LNCaP clone FGC (cell line): ENCODE results near the gene PKIG.

Source experiments
- DNase-seq: peaks from one replicate; pipeline ENCODE4 v3.0.0-alpha.2; 2011; ENCODE audit warnings: low read depth
- H3K4me3 ChIP-seq: 2 replicates; pipeline ENCODE4 v1.5.1; 2011; ENCODE audit warnings: mild to moderate bottlenecking, low read depth, low read length, control low read depth
- TF ChIP-seq, protein P1 (sequence below): IDR thresholded peaks from 2 replicates; pipeline ENCODE4 v1.5.1; 2012; ENCODE audit warnings: mild to moderate bottlenecking; ENCODE audit not compliant: control insufficient read depth, insufficient read depth; ENCODE audit errors: extremely low read depth

The PKIG gene

GRCh38 chr20:44579313-44580081 is 2.9 kb upstream of the PKIG start:
- TF ChIP-seq, protein P1, sequence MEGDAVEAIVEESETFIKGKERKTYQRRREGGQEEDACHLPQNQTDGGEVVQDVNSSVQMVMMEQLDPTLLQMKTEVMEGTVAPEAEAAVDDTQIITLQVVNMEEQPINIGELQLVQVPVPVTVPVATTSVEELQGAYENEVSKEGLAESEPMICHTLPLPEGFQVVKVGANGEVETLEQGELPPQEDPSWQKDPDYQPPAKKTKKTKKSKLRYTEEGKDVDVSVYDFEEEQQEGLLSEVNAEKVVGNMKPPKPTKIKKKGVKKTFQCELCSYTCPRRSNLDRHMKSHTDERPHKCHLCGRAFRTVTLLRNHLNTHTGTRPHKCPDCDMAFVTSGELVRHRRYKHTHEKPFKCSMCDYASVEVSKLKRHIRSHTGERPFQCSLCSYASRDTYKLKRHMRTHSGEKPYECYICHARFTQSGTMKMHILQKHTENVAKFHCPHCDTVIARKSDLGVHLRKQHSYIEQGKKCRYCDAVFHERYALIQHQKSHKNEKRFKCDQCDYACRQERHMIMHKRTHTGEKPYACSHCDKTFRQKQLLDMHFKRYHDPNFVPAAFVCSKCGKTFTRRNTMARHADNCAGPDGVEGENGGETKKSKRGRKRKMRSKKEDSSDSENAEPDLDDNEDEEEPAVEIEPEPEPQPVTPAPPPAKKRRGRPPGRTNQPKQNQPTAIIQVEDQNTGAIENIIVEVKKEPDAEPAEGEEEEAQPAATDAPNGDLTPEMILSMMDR: no peak
- H3K4me3 ChIP-seq: no peak overlapping the region
- DNase-seq: no peak

GRCh38 chr20:44580581-44581268 is 1.7 kb upstream of the PKIG start:
- peak; percentile 53 for DNase-seq
- H3K4me3 ChIP-seq: no peak overlapping the region
- TF ChIP-seq, protein P1: no peak

GRCh38 chr20:44581515-44581914 is 864 bp upstream of the PKIG start:
- DNase-seq: no peak
- no peak overlapping the region for H3K4me3 ChIP-seq
- TF ChIP-seq, protein P1: no peak

DNA sequence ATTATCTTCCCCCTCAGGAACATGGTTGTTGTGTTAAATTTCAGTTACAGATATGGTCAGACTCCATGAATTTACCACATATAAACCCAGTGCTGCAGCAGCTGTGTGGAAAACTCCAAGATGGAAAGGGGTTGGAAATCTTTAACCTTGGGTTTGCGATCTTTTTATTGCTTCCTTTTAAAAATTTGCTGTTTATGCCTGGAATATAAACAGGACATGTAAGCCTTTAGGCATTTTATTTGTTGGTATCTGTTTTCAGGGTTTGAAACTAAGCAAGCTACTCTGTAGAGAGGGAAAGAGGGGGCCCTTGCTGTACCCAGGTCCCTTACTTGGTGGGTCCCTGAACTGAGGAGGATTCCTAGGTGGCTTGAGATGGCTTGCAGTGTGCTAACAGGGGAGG is 778 bp downstream of the PKIG start:
- DNase-seq: no peak
- TF ChIP-seq, protein P1: no peak
- no peak overlapping the region for H3K4me3 ChIP-seq

DNA sequence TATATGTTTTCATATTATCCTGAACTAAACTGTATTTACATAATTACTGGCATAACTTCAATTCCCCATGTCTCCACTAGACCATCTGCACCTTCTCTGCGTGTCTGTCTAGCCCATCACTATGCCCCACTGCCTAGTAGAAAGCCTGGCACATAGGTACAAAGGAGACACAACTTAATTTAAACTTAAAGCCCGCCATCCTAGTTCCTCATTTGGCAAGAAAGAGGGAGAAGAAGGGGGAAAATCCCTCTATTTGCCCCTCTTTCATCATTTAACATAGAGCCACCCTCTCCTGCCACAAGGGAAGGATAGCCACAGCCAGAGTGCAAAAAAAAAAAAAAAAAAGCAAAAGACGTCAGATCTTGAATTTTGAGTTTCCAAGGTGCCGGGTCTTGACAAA is 1.8 kb downstream of the PKIG start:
- H3K4me3 ChIP-seq: no peak overlapping the region
- DNase-seq: no peak
- TF ChIP-seq, protein P1: no peak

GRCh38 chr20:44585057-44585963 is 2.9 kb downstream of the PKIG start:
- DNase-seq: no peak
- H3K4me3 ChIP-seq: no peak overlapping the region
- TF ChIP-seq, protein P1: no peak
